HG02571 (cell line): ENCODE data around the gene FOXI2.

Experiments used
- ATAC-seq: cut with Tn5 transposase; IDR thresholded peaks from one replicate; pipeline ENCODE4 v1.9.1; 2021; ENCODE audit warnings: mild to moderate bottlenecking, moderate library complexity; ENCODE audit not compliant: unreplicated experiment

FOXI2 gene

DNA sequence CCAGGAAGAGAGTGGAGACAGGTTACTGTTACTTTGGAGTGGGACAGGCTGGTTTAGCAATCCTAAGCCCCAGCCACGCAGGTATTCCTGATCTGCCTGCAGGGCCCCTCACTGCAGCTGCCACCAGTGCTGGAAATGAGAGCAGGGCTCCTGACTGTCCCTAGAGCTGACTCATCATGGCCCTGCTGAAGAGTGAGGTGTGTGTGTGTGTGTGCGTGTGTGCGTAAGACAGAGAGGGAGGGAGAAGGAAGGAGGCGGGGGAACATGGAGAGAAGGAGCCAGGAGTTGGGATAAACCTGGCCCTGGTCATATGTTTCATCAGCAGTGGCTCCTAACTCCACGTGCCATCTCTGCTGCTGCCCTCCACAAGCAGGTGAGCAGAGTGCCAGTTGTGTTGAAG is 3.6 kb downstream of the FOXI2 start:
- no peak for ATAC-seq

DNA sequence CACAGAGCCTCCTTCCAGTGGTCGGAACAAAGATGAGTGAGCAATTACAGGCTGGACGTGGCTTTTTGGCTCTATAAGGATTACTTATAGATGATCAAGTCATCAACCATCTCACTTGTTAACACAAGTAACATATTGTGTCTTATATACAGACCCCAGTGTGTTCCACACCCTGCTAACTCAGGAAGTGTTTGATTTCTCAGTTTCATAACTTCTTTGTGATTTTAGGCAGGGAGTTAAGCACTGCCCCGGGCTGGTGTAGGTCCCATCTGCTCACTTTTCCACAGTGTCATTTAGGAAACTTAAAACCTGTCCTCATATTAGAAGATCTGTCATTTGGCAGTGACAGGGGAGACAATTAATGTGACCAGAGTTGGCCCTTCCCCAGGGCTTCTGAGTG is 6.2 kb downstream of the FOXI2 start:
- no peak for ATAC-seq

DNA sequence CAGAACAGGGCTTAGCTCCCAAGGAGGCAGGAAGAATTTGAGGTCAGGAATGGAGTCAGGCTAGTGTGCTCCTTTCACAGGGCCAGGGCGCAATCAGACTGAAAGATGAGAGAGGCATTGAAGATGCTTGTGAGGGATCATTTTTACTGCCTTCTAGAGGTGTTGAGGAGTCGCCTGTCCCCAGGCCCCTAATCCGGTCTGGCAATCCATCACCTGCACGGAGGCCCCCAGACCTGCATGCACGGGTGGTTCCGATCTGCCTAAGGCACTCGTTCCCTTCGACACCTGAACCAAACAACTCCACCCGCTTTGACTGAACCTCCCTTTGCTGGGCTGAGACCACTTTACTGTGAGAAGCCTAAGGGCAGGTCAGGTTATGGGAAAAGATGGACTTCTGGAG is 8.0 kb downstream of the FOXI2 start:
- ATAC-seq = no peak

DNA sequence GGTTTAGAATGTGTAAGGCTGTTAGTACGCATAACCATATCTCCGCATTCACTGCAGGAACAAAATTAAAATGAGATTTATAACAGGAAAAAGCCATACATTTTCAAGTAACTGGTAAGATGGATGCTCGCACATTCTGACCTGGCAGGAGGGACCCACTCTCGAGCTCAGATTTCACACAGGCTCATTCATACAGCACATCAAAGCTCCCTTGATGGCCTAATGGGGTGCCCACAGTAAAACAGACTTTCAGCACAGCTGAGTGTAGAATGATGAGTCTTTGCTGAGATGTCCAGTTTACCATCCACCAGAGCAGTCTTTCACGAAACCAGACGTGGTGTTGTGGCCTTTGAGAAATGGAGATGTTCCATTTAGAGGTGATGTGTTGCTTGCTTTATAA is 8.9 kb downstream of the FOXI2 start:
- no peak for ATAC-seq

DNA sequence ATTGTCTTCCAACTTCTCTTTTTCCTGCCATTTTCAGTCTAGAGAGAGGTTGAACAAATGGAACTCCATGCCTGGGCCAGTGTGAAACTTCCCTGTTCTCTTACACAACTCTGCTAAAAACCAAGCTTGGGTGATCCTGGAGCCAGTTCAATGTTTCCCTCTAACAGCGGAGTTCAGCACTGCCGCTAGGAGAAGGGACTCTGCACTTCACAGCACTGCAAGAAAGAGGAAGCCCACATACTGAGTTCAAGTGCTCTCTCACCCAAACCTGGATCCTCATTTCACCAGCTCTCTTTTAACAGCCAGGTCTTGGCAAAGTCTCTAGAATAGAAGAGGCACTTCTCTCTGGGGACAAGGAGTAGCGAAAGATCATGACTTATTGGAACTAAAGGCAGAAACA is 18.8 kb downstream of the FOXI2 start:
- no peak for ATAC-seq

DNA sequence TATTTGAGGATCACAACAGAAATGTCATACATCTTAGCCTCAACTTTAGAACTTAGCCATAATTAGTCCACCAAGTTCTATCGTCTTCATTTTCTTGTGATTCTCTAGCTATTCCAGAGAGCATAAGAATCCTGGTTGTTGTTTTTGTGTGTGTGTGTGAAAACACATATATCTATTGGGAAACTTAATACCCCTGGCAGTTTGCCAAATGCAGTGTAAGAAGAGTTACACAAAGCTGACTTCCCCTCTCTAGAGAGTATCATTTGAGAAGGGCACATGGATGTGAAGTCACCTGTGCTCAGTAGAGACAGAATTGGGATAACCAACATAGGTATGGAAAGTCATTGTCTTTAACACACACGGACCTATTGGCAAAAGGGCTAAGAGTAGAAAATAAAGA is 19.3 kb downstream of the FOXI2 start:
- no peak for ATAC-seq

DNA sequence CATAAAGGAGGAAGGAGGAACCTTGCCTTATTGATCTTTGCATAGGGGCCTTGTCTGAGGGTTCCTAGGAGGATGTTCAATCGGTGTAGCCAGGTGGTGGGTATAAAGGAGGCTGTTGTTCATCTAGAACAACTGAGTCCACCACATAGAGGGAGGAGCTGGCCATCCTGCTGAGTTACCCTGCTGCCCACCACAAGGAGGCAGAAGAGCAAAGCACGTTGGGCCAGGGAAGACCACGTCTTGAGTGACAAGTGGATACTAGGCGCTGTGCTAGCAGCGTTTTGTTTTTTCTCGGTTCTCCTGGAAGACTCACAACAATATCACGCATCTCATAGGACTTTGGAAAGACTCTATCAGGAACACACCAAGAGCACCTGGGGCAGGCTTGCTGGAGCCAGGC is 20.0 kb downstream of the FOXI2 start:
- no peak for ATAC-seq

DNA sequence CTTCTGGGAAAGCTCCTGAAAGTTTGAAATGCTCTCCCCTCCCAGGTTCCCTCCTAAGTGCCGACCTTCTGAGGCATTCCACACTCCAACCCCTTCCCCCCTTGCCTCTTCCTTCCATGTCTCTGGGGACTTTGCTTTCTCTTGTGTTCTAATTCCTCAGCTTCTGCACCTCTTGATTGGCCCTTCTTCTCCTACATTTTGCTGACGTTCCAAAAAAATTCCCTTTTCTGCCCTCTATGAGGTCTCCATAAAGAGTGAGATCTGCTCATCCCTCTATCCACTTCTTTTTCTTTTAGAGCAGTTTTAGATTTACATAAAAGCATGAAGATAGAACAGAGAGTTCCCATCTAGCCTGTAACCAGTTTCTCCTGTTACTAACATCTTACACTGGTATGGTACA is 22.3 kb downstream of the FOXI2 start:
- no peak for ATAC-seq

DNA sequence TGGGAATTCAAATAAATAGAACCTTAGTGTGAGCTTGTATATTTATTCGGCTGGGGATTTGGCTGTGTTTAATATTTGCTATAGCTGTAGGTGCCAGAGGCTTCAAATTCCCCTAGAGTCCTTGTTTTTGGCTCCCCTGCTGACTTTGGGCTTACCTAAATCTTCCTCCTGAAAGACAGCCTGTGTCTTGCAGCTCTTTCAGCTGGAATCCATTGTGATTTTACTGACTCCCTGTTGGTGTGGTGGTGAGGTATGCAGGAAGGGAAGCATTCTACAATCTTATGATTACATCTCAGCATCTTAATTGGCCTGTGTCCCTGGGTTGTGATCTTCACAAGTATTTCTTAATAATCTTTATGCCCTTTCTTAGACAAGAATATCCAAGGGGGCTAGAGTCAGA is 25.9 kb downstream of the FOXI2 start:
- no peak for ATAC-seq

DNA sequence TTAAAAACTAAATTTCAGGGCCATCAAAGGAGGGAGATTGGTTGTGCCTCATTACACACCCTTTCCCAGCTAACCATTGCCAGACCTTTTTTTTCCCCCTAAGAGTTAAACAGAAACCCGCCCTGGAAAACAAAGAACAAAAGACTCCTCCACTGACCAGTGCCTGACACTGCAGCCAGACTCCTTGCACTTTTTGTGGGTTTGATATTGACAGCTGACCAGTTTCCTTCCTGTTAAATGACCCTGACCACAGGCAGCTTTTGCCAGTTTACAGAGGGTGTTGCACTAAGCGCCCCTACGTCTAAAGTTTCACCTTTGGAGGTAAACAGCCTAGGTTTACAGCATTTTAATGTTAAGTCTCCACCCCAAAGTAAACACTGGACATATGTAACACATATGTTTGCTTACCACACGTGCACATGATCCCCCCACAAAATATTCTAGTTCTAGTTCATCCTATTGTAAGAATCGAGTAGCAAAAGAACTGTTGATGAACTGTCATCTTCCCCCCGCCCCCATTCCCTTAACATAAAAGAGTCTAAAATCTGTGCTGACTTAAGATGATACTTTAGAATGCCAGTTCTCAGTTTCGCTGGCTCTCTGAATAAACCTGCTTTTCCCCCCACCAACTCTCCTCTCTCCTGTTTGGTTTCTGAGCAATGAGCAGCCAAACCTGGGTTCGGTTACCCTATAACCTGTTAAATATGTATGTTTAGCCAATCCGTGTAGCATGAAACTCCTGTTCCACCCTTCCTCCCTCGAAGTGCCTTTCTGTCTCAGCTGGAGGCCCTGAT is 38.0 kb downstream of the FOXI2 start:
- ATAC-seq = no peak

DNA sequence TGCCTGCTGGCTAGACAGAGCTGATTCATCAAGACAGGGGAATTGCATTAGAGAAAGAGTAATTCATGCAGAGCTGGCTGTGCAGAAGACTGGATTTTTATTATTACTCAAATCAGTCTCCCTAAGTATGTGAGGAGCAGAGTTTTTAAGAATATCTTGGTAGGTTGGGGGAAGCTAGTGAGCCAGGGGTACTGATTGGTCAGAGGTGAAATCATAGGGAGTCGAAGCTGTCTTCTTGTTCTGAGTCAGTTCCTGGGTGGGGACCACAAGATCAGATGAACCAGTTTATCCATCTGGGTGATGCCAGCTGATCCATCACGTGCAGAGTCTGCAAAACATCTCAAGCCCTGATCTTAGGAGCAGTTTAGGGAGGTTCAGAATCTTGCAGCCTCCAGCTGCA is 39.8 kb downstream of the FOXI2 start:
- no peak for ATAC-seq

DNA sequence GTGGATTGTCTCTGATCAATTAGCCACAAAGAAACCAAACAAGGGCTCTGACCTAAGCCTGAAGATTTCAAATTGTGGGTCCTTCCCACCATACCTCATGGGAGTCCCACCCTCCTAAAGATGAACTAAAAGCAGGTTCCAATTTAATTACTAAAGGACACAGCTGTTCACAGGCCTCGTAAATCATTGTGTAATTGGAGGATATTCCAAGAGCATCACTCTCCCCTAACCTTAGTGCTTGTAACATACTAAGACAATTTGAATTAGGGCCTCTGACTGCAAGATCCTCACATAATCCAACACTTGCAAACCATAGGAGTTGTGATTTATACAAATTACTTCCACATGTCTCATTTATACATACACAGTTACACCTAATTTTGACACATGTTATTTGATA is 44.4 kb downstream of the FOXI2 start:
- no peak for ATAC-seq

DNA sequence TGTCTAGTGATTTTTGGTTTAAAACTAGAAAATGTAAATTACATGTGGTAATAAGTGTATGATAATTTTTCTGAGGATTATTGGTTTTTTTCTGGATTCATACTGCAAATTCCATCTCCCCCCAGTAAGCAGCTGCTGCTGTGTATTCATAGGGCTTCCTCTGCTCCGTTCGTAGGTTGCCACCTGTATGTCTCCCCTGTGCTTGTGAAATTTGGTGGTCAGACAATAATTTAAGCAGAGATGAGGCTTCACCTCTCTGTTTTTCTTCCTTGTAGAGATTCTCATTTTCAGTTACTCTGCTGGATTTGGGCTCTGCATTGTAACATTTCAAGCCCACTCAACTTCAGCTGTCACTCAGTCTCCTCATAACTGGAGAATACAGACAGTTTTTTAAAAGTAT is 50.9 kb downstream of the FOXI2 start:
- ATAC-seq = no peak

DNA sequence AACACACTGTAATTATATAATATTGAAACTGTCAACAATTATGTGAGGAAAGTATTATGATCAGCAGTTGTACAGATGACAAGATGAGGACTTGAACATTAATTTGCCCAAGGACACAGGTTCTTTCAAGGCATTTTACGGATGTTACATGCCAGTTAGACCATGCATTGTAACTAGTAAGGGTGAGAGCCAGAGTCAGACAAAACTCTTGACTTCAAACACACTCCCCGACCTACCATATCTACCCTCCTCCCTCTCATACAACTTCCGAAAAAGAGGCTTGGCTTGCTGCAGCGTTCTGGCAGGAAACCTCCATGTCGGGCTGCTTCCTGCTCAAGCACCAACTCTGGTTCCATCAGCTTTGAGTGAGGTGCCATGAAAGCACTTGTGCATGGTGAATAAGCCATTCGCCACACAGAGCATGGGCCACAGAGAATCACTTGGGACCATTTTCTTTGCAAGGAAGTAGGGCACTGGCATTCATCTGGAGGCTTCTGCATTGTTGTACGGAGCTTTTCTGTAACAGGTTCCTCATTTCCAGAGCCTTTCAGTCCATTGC is 53.2 kb downstream of the FOXI2 start:
- no peak for ATAC-seq
